H1 (cell line): ENCODE data around the gene SSX2IP. TPM values are rescaled to one million over a fixed set of nuclear protein-coding genes. Genes with fewer than 3 reads are reported as not detected.
A peak's percentile ranks its signal among the peaks of the same experiment; 100 is the strongest.

Experiments
- CTCF ChIA-PET: fragments of 300-600 bp; sonication (Branson Sonifier 250); formaldehyde crosslinking; loops from one replicate; lab custom pipeline; 2021; ENCODE audit not compliant: partially characterized antibody; lab: Charles Lee
- POLR2A ChIA-PET: fragments of 300-600 bp; sonication (Branson Sonifier 250); formaldehyde crosslinking; loops from one replicate; lab custom pipeline; 2021; ENCODE audit warnings: inconsistent platforms; ENCODE audit not compliant: partially characterized antibody; lab: Charles Lee
- DNase-seq, 2 experiments: peaks; one replicate each; pipeline versions ENCODE4 v3.0.0 to v3.0.0-alpha.2; 2010 to 2022; ENCODE audit warnings: low spot score in 2 of 2, low read depth in 1 of 2, mixed read lengths in 1 of 2
- FAIRE-seq: peaks from 2 replicates; lab custom pipeline; 2011; peaks lifted over from hg19 to GRCh38; lab: Jason Lieb, UNC
- H2AFZ ChIP-seq: 2 replicates; pipeline ENCODE4 v1.8.1; 2012; ENCODE audit warnings: low read length, inconsistent platforms
- H2AK5ac ChIP-seq: 2 replicates; pipeline ENCODE4 v1.6.1; 2013; ENCODE audit warnings: low read depth, low read length
- H2BK120ac ChIP-seq: replicated peaks from 2 replicates; pipeline ENCODE3; 2013; ENCODE audit warnings: low read depth, low read length, inconsistent platforms
- H2BK12ac ChIP-seq: 2 replicates; pipeline ENCODE4 v1.6.1; 2013; ENCODE audit warnings: low read depth, low read length
- H2BK15ac ChIP-seq: 2 replicates; pipeline ENCODE4 v1.6.1; 2013; ENCODE audit warnings: low read length
- H2BK20ac ChIP-seq: 2 replicates; pipeline ENCODE4 v1.6.1; 2013; ENCODE audit warnings: low read length
- H2BK5ac ChIP-seq: 2 replicates; pipeline ENCODE4 v1.6.1; 2013; ENCODE audit warnings: low read depth, low read length
- H3K14ac ChIP-seq: 2 replicates; pipeline ENCODE4 v1.6.1; 2013; ENCODE audit warnings: inconsistent platforms; ENCODE audit not compliant: insufficient read length
- H3K18ac ChIP-seq: 2 replicates; pipeline ENCODE4 v1.6.1; 2013; ENCODE audit warnings: low read length; ENCODE audit errors: extremely low read depth
- H3K23ac ChIP-seq: 2 replicates; pipeline ENCODE4 v1.6.1; 2013; ENCODE audit warnings: inconsistent platforms; ENCODE audit not compliant: insufficient read length
- H3K23me2 ChIP-seq: 2 replicates; pipeline ENCODE4 v1.6.1; 2013; ENCODE audit warnings: low read depth, low read length
- H3K27ac ChIP-seq: 2 replicates; pipeline ENCODE4 v1.6.1; 2011; ENCODE audit warnings: low read depth, low read length, inconsistent platforms
- H3K27me3 ChIP-seq, 4 experiments: replicated peaks in 1 of 4; 1 replicate in 1 of 4; 2 replicates in 3 of 4; pipeline versions ENCODE4 v1.6.1 to v1.8.1; 2011 to 2013; ENCODE audit warnings: low read length in 3 of 4, mild to moderate bottlenecking in 3 of 4, inconsistent platforms in 2 of 4, mixed read lengths in 2 of 4, moderate library complexity in 1 of 4; ENCODE audit not compliant: control insufficient read depth in 3 of 4, insufficient read depth in 3 of 4; ENCODE audit errors: extremely low read depth in 1 of 4
- H3K36me3 ChIP-seq, 4 experiments: 2 replicates each; pipeline versions ENCODE4 v1.6.1 to v1.8.1; 2011 to 2013; ENCODE audit warnings: mild to moderate bottlenecking in 4 of 4, low read length in 3 of 4, moderate library complexity in 2 of 4, control low read depth in 1 of 4, inconsistent platforms in 1 of 4; ENCODE audit not compliant: insufficient read depth in 4 of 4, control insufficient read depth in 2 of 4
- H3K4ac ChIP-seq: replicated peaks from 2 replicates; pipeline ENCODE3; 2013; ENCODE audit warnings: low read length, low read depth, mixed read lengths, inconsistent platforms; ENCODE audit not compliant: insufficient read length
- H3K4me1 ChIP-seq, 4 experiments: replicated peaks in 1 of 4; 1 replicate in 1 of 4; 2 replicates in 3 of 4; pipeline versions ENCODE4 v1.6.1 to v1.8.1; 2011 to 2013; ENCODE audit warnings: low read length in 3 of 4, inconsistent platforms in 2 of 4, mixed read lengths in 1 of 4; ENCODE audit not compliant: insufficient read depth in 4 of 4, control insufficient read depth in 3 of 4
- H3K4me2 ChIP-seq, 2 experiments: 2 replicates each; pipeline versions ENCODE4 v1.6.1 to v1.8.1; 2011 to 2013; ENCODE audit warnings: low read depth in 2 of 2, low read length in 2 of 2, control low read depth in 1 of 2, inconsistent platforms in 1 of 2, mild to moderate bottlenecking in 1 of 2; ENCODE audit not compliant: insufficient read depth in 1 of 2
- H3K4me3 ChIP-seq, 4 experiments: fragments of 200-600, 300-600 bp in 1 of 4; sonication (generic), shearing (Covaris generic), sonication (Bioruptor Twin) in 1 of 4; 2 replicates each; pipeline versions ENCODE4 v1.5.1 to v1.8.1; 2011 to 2016; ENCODE audit warnings: low read length in 4 of 4, low read depth in 3 of 4, control low read depth in 2 of 4, inconsistent platforms in 2 of 4, mild to moderate bottlenecking in 2 of 4, mixed read lengths in 1 of 4, moderate library complexity in 1 of 4; ENCODE audit not compliant: insufficient read depth in 2 of 4; ENCODE audit errors: extremely low read depth in 1 of 4
- H3K56ac ChIP-seq: replicated peaks from 2 replicates; pipeline ENCODE3; 2013; ENCODE audit warnings: low read depth, mild to moderate bottlenecking, mixed read lengths, low read length, inconsistent platforms; ENCODE audit not compliant: insufficient read length
- H3K79me1 ChIP-seq: 2 replicates; pipeline ENCODE4 v1.6.1; 2013; ENCODE audit warnings: low read depth, low read length, control low read depth
- H3K79me2 ChIP-seq, 2 experiments: 2 replicates each; pipeline versions ENCODE4 v1.6.1 to v1.8.1; 2012 to 2013; ENCODE audit warnings: low read length in 2 of 2, mild to moderate bottlenecking in 2 of 2, inconsistent platforms in 1 of 2; ENCODE audit not compliant: insufficient read depth in 2 of 2, control insufficient read depth in 1 of 2
- H3K9ac ChIP-seq, 4 experiments: replicated peaks in 1 of 4; 1 replicate in 1 of 4; 2 replicates in 3 of 4; pipeline versions ENCODE4 v1.6.1 to v1.8.1; 2011 to 2013; ENCODE audit warnings: low read depth in 3 of 4, low read length in 3 of 4, control low read depth in 2 of 4, mild to moderate bottlenecking in 2 of 4, moderate library complexity in 2 of 4, inconsistent platforms in 1 of 4; ENCODE audit errors: extremely low read depth in 1 of 4
- H3K9me3 ChIP-seq, 2 experiments: 2 replicates each; pipeline versions ENCODE4 v1.6.1 to v1.8.1; 2012 to 2013; ENCODE audit warnings: mild to moderate bottlenecking in 2 of 2, moderate library complexity in 2 of 2, control low read depth in 1 of 2, inconsistent platforms in 1 of 2, low read depth in 1 of 2, low read length in 1 of 2, mixed read lengths in 1 of 2; ENCODE audit not compliant: insufficient read depth in 2 of 2
- H4K20me1 ChIP-seq, 2 experiments: replicated peaks in 1 of 2; 2 replicates each; pipeline versions ENCODE3 to v1.8.1; 2011 to 2013; ENCODE audit warnings: inconsistent platforms in 2 of 2, low read length in 2 of 2, mild to moderate bottlenecking in 1 of 2; ENCODE audit not compliant: insufficient read depth in 2 of 2, control insufficient read depth in 1 of 2
- H4K5ac ChIP-seq: 2 replicates; pipeline ENCODE4 v1.6.1; 2013; ENCODE audit warnings: low read length, low read depth, mixed read lengths, inconsistent platforms; ENCODE audit not compliant: insufficient read length
- H4K8ac ChIP-seq: 2 replicates; pipeline ENCODE4 v1.8.0; 2013; ENCODE audit warnings: mild to moderate bottlenecking, moderate library complexity, low read length, inconsistent platforms; ENCODE audit not compliant: insufficient read depth; ENCODE audit errors: extremely low read depth
- H4K91ac ChIP-seq: replicated peaks from 2 replicates; pipeline ENCODE3; 2013; ENCODE audit warnings: low read length, mixed read lengths, inconsistent platforms; ENCODE audit not compliant: insufficient read length
- EGR1 ChIP-seq: IDR thresholded peaks from 2 replicates; pipeline ENCODE4 v1.6.1; 2011; ENCODE audit warnings: low read depth, low read length, borderline replicate concordance
- JUN ChIP-seq: IDR thresholded peaks from 2 replicates; pipeline ENCODE4 v1.6.1; 2011; ENCODE audit warnings: low read depth, mild to moderate bottlenecking, improper control_type of control experiment, low read length
- MAFK ChIP-seq: IDR thresholded peaks from 2 replicates; pipeline ENCODE4 v1.6.1; 2012; ENCODE audit warnings: low read depth, mild to moderate bottlenecking, improper control_type of control experiment, low read length
- RAD21 ChIP-seq, 2 experiments: IDR thresholded peaks in 1 of 2; conservative IDR thresholded peaks in 1 of 2; 2 replicates each; pipeline ENCODE4 v1.6.1; 2011; ENCODE audit warnings: low read depth in 2 of 2, low read length in 2 of 2, improper control_type of control experiment in 1 of 2, inconsistent platforms in 1 of 2, mild to moderate bottlenecking in 1 of 2, moderate library complexity in 1 of 2
- SRF ChIP-seq: IDR thresholded peaks from 2 replicates; pipeline ENCODE4 v1.6.1; 2011; ENCODE audit warnings: mild to moderate bottlenecking, low read depth, low read length, moderate library complexity
- WGBS, 2 experiments: shearing (Covaris generic) in 1 of 2; methylation state at CpG; one replicate each; pipeline versions ENCODE4 v1.1.6 to v1.1.7; 2013 to 2015; ENCODE audit warnings: low lambda C conversion rate in 2 of 2, mixed read lengths in 2 of 2, inconsistent platforms in 1 of 2, low coverage in 1 of 2, missing lambda C conversion rate in 1 of 2; ENCODE audit not compliant: insufficient replicate concordance in 2 of 2, insufficient coverage in 1 of 2, insufficient read length in 1 of 2; ENCODE audit errors: extremely low coverage in 1 of 2, missing lambda C conversion rate in 1 of 2; 5-methylcytosine and 5-hydroxymethylcytosine counted together
- polyA plus RNA-seq, 7 experiments: library from polyadenylated mRNA; depleted of rRNA in 3 of 7; stranded (reverse) in 5 of 7; unstranded in 2 of 7; fragments of >200 nt in 5 of 7; fragments of 200-250 nt in 2 of 7; gene quantifications; 1 replicate in 5 of 7; 2 replicates in 1 of 7; 4 replicates in 1 of 7; pipeline versions ENCODE4 v1.2.1 to v1.2.3, GENCODE V29; 2011 to 2013; ENCODE audit warnings: missing spikeins in 2 of 7, mixed read lengths in 2 of 7
- total RNA-seq: library from RNA; stranded (reverse); fragmentation: NEBNext Ultra II Directional; extraction: Animal tissue kit (Norgen Biotek cat#: 25700); gene quantifications from 2 replicates; pipeline ENCODE4 v1.2.1, GENCODE V29; 2021
- TF ChIP-seq, protein P1 (sequence below), 3 experiments: IDR thresholded peaks; 1 replicate in 2 of 3; 2 replicates in 1 of 3; pipeline versions ENCODE4 v1.5.1 to v1.6.1; 2011; ENCODE audit warnings: low read length in 3 of 3, mild to moderate bottlenecking in 3 of 3, inconsistent platforms in 2 of 3, low read depth in 1 of 3, moderate library complexity in 1 of 3; ENCODE audit not compliant: insufficient read depth in 1 of 3; ENCODE audit errors: control extremely low read depth in 1 of 3

SSX2IP gene
- total and polyA plus RNA-seq, 2 of the 8 experiments (the other 6 are each of a cell fraction or from before 2014, with no cell fraction given), result 4.0 to 31.3 TPM

DNA sequence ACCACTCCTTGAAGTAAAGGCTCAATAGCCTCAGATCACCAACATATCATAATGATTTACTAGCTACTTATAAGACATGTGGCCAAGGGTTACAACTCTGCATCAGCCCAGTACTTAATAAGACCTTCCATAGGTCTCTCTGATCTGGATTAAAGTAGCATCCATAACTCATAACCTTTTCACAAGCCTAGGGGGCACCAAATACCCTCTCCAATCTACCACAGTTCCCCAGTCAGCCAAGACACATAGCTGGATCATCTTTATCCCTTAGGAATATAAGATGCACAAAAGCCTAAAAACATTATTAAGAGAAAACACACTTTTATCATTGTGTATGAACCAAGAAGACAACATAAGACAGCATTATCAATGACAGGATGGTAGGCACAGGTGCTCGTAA, 22.1 kb downstream of the SSX2IP start:
- Histone ChIP-seq H2BK20ac (no peak overlapping the region), H3K9ac (no peak overlapping the region), H3K4me1 (peaks cover 0 to 2% (median 0%) of the 10 kb centered on the region in 4 experiments; a peak in 1 of 7 replicates), H3K4me2 (no peak overlapping the region), H3K14ac (no peak overlapping the region), H2BK15ac (no peak overlapping the region), H3K79me2 (peaks cover 0 to 27% of the 10 kb centered on the region in 2 experiments; a peak in 3 of 4 replicates), H4K5ac (no peak overlapping the region), H3K18ac (no peak overlapping the region), H3K36me3 (peaks cover 0 to 17% (median 1%) of the 10 kb centered on the region in 4 experiments; a peak in 4 of 8 replicates), H3K23me2 (no peaks in the 10 kb centered on the region), H2BK12ac (no peak overlapping the region), H3K79me1 (no peaks in the 10 kb centered on the region; the same call in 1 of the 2 replicates), H3K27me3 (peaks cover 0 to 1% (median 0%) of the 10 kb centered on the region in 4 experiments; a peak in 1 of 7 replicates), H2BK5ac (no peak overlapping the region), H3K4me3 (no peak overlapping the region), H4K8ac (no peak overlapping the region), H4K91ac (no peak overlapping the region), H3K27ac (no peak overlapping the region), H2AFZ (no peak overlapping the region), H3K23ac (no peak overlapping the region), H3K56ac (no peak overlapping the region), H4K20me1 (no peaks in the 10 kb centered on the region), H2AK5ac (no peak overlapping the region), H3K4ac (no peak overlapping the region), H3K9me3 (no peaks in the 10 kb centered on the region), H2BK120ac (no peak overlapping the region)
- CTCF ChIA-PET, result interaction anchor here (0.6 to 2.7 kb wide), 23 partner anchors 8 to 325 kb away, joined by 3 to 37 read pairs (median 4); no protein-coding TSS in a partner anchor
- DNase-seq (no peak), FAIRE-seq (no peak)
- WGBS, 2 experiments, result 94% methylated on average over 1 of the region's 1 CpG; no CpG with 5 or more reads in 1 of the 2 experiments
- TF ChIP-seq SRF (no peak), JUN (no peak), EGR1 (no peak), RAD21 (IDR thresholded peaks at IDR 0.05 in 1 of 2, conservative IDR thresholded peaks at IDR 0.05 in 1 of 2; ENCODE audit: low read depth in 2 of 2, low read length in 2 of 2) (peak; percentile 64 to 76), MAFK (no peak)
- TF ChIP-seq, protein P1, sequence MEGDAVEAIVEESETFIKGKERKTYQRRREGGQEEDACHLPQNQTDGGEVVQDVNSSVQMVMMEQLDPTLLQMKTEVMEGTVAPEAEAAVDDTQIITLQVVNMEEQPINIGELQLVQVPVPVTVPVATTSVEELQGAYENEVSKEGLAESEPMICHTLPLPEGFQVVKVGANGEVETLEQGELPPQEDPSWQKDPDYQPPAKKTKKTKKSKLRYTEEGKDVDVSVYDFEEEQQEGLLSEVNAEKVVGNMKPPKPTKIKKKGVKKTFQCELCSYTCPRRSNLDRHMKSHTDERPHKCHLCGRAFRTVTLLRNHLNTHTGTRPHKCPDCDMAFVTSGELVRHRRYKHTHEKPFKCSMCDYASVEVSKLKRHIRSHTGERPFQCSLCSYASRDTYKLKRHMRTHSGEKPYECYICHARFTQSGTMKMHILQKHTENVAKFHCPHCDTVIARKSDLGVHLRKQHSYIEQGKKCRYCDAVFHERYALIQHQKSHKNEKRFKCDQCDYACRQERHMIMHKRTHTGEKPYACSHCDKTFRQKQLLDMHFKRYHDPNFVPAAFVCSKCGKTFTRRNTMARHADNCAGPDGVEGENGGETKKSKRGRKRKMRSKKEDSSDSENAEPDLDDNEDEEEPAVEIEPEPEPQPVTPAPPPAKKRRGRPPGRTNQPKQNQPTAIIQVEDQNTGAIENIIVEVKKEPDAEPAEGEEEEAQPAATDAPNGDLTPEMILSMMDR (IDR thresholded peaks at IDR 0.05; ENCODE audit: control extremely low read depth in 1 of 3, insufficient read depth in 1 of 3, low read depth in 1 of 3, low read length in 3 of 3), result peak in 2 of 3 experiments; percentile 44 to 47; a peak in 2 of 4 replicates
- POLR2A ChIA-PET, result no interaction called here
